NB4 (cell line): ENCODE results near the gene ERI3.
A peak's percentile ranks its signal among the peaks of the same experiment; 100 is the strongest.

Experiments
- DNase-seq: peaks from one replicate; pipeline ENCODE4 v3.0.0; 2010; ENCODE audit warnings: low read depth
- H3K4me3 ChIP-seq: one replicate; pipeline ENCODE4 v1.5.1; 2011; ENCODE audit warnings: mild to moderate bottlenecking, low read depth, low read length, moderate library complexity
- CTCF ChIP-seq: IDR thresholded peaks from one replicate; pipeline ENCODE4 v1.5.1; 2012; ENCODE audit warnings: low read depth, low read length
- MAX ChIP-seq: IDR thresholded peaks from 2 replicates; pipeline ENCODE4 v1.6.1; 2011; ENCODE audit warnings: low read depth, low read length
- MYC ChIP-seq: IDR thresholded peaks from 2 replicates; pipeline ENCODE4 v1.6.1; 2011; ENCODE audit warnings: low read depth, low read length
- POLR2A ChIP-seq: IDR thresholded peaks from 2 replicates; pipeline ENCODE4 v1.6.1; 2011; ENCODE audit warnings: mild to moderate bottlenecking; ENCODE audit not compliant: insufficient read length; ENCODE audit errors: extremely low read depth

ERI3 gene

GRCh38 chr1:44354840-44355581 lies at the start of gene ERI3:
Gene ERI3 (minus strand): TSS chr1:44355257. CDS start chr1:44355026, 231 bp downstream.
- peak; percentile 65 for TF ChIP-seq POLR2A
- no peak for TF ChIP-seq CTCF
- no peak; the same call in 1 of the 2 replicates for TF ChIP-seq MYC
- TF ChIP-seq MAX = peak; percentile 82
- peak within 1 kb of the TSS; percentile 76 for H3K4me3 ChIP-seq
- peak; percentile 97 for DNase-seq

- DNase-seq = no peak
Measured at GRCh38 chr1:44401256-44402228, 46.5 kb upstream of the ERI3 start.

DNA sequence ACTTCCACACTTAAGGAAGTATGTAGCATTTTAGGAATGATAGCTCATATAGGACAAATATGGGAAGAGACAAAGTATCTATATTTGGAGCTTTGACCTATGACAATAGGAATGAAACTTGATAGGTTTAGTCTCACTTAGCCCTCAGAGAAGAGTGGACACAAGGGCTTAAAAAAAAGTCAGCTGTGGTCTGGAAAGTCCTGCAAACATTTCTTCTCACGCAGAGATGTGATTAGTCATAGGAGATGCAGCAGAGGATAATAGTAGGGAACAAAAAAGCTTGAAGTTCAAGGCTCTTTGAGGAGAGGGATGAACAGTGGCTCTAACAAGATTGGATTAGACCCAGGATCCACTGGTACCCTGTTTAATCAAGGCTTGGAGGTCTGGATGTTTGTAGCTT lies 35.2 kb upstream of the ERI3 start:
- TF ChIP-seq MAX (no peak), CTCF (no peak), MYC (no peak), POLR2A (no peak)
- DNase-seq = no peak
- no peak overlapping the region for H3K4me3 ChIP-seq

More at GRCh38 chr1:44401256-44402228, 46.5 kb upstream of the ERI3 start:
- TF ChIP-seq MYC (no peak), MAX (no peak), CTCF (no peak), POLR2A (no peak)
- no peak overlapping the region for H3K4me3 ChIP-seq

GRCh38 chr1:44389437-44389836 lies 34.4 kb upstream of the ERI3 start:
- no peak for DNase-seq
- no peak for TF ChIP-seq MYC
- TF ChIP-seq CTCF = no peak
- TF ChIP-seq POLR2A = no peak
- no peak for TF ChIP-seq MAX
- no peak overlapping the region for H3K4me3 ChIP-seq

DNA sequence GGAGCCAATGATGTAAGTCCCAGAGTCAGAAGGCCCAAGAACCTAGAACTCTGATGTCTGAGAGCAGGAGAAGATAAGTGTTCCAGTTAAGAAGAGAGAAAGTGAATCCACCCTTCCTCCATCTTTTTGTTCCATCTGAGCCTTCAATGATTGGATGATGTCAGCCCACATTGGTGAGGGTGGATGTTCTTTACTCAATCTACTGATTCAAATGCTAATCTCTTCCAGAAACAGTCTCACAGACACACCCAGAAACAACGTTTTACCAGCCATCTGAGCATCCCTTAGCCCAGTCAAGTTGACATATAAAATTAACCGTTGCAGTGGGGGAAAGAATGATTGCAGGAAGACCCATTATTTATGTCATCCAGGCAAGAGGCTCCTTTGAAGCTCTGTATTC lies 33.5 kb upstream of the ERI3 start:
- DNase-seq = no peak
- no peak for TF ChIP-seq MYC
- TF ChIP-seq CTCF = no peak
- no peak for TF ChIP-seq MAX
- no peak for TF ChIP-seq POLR2A
- no peak overlapping the region for H3K4me3 ChIP-seq
